GM21737 (cell line): Measurements from ENCODE around the gene OR10G4.
"Not testable (repeated sequence)": the region's sequence is repeated elsewhere in the genome, so short reads cannot be mapped to it uniquely, and the experiment has no call there.

ENCODE experiments used
- ATAC-seq: cut with Tn5 transposase; IDR thresholded peaks from one replicate; pipeline ENCODE4 v1.9.1; 2021; ENCODE audit warnings: mild to moderate bottlenecking, moderate library complexity; ENCODE audit not compliant: unreplicated experiment

Gene OR10G4

GRCh38 chr11:124012697-124013096 lies at the start of gene OR10G4:
OR10G4 (plus strand) TSS chr11:124012997; CDS start chr11:124015575, 2,578 bp downstream.
- ATAC-seq, result no peak

GRCh38 chr11:123973816-123974215 lies 39.0 kb upstream of the OR10G4 start:
- no peak for ATAC-seq

- ATAC-seq, result no peak
Measured at GRCh38 chr11:123976770-123977560, 35.8 kb upstream of the OR10G4 start.

- no peak for ATAC-seq
Measured at GRCh38 chr11:123977731-123978347, 35.0 kb upstream of the OR10G4 start, which contains the start of gene OR10S1. OR10S1 (minus strand) TSS chr11:123977781; CDS start chr11:123977664, 117 bp downstream.

- ATAC-seq, result no peak
Measured at GRCh38 chr11:123979311-123979710, 33.5 kb upstream of the OR10G4 start.

GRCh38 chr11:123995119-123995518 lies 17.7 kb upstream of the OR10G4 start, which contains the start of gene OR10G6:
OR10G6 (minus strand) TSS chr11:123995161; CDS start chr11:123995161, 0 bp downstream.
- no peak for ATAC-seq

GRCh38 chr11:124015837-124016236 lies 3.0 kb downstream of the OR10G4 start:
- not testable (repeated sequence) for ATAC-seq

- no peak for ATAC-seq
Measured at GRCh38 chr11:124026498-124026897, 13.7 kb downstream of the OR10G4 start, which contains the start of gene OR10G8. OR10G8 (plus strand) TSS chr11:124026798; CDS start chr11:124029623, 2,825 bp downstream.

GRCh38 chr11:124036666-124037065 lies 23.9 kb downstream of the OR10G4 start:
- no peak for ATAC-seq

GRCh38 chr11:124039557-124039956 lies 26.8 kb downstream of the OR10G4 start:
- ATAC-seq, result no peak

- no peak for ATAC-seq
Measured at GRCh38 chr11:124041254-124041653, 28.5 kb downstream of the OR10G4 start, which contains the start of gene OR10G7. OR10G7 (minus strand) TSS chr11:124041325; CDS start chr11:124039001, 2,324 bp downstream.

- no peak for ATAC-seq
Measured at GRCh38 chr11:124043420-124043819, 30.6 kb downstream of the OR10G4 start.

- no peak for ATAC-seq
Measured at GRCh38 chr11:124050748-124051147, 38.0 kb downstream of the OR10G4 start.

- ATAC-seq, result no peak
Measured at GRCh38 chr11:124052966-124053365, 40.2 kb downstream of the OR10G4 start.
